HG03196 (cell line): Measurements from ENCODE around the gene NECAB3.

Experiments
- ATAC-seq: cut with Tn5 transposase; IDR thresholded peaks from one replicate; pipeline ENCODE4 v1.9.1; 2021; ENCODE audit not compliant: unreplicated experiment

Gene NECAB3

GRCh38 chr20:33664762-33665144 lies 9.5 kb downstream of the NECAB3 start:
- ATAC-seq = no peak

DNA sequence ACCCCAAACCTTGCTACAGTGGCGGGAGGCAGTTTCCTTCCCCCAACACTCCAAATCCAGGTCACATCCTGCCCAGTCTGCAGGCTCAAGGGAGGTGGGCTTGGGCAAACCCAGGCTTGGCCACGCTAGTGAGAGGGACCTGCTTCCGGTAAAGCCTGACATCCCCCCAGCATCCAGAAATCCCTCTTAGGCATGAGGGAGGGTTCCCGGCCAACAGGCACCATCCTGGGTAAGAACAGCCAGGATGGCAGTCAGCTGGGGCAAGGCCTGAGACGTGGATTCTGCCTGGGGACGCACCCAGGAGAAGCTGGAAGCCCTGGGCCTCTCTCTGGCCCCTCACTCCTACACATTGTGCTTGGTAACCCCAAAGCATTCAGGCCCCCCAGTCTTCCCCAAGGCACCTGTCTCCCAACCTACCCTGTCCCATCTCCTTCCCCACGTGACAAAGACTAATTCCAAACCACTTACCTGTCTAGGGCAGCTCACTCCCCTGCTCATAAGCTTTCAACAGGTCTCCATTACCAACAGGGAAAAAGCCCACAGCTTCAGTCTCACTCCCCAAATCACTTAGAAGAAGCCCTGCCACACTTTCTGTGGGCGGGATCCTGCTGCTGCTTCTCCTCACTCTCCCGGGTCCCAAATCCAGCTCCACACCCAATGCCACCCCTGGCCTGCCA lies 10.0 kb downstream of the NECAB3 start:
- ATAC-seq = no peak

DNA sequence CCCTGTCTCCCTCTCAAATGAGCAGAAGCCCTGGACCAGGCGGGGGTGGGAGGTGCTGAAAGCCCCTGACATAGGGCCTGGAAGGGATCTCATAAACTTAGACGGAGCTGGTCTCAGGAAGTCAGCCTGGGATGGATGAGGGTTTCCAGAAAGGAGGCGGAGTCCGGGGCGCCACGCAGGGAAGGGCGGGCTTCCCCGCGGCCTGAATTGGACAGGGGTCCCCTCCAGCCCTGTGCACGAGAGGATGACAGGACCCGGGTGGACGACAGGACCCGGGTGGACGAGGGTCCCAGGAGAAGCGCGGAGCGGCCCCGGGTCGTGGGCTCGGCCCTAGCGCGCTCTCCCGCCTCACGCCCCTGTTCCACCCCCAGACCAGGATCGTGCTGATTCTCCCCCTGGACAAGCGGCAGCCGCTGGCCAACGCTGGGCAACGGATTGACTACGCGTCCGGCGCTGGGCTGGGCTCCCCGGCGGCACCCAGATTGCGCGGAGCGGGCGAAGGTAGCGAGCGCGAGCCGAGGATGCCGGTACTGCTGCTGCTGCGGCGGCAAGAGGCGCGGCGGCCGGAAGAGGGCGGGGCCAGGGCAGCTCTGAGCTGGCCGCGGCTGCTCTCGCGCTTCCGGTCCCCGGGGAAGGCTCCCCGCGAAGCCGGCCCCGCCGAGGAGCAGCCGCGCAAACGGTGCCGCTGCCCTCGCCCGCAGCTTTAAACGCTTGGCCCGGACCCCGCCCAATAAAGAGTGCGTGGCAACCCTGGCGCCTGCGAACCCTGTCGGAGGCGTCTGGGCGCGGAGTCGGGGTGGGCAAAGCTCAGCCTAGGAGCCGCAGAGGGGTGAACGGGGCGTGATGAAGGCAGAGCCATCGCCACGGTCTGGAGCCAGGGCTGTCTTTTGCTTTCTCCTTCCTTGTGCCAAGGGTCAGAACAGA lies 10.8 kb downstream of the NECAB3 start:
- ATAC-seq = no peak

- no peak for ATAC-seq
These were observed 12.1 kb downstream of the NECAB3 start, which contains the start of gene C20orf144 for GRCh38 chr20:33662172-33662571. TSS of gene C20orf144 (plus strand) at chr20:33662327. CDS start at chr20:33662346, 19 bp downstream.

DNA sequence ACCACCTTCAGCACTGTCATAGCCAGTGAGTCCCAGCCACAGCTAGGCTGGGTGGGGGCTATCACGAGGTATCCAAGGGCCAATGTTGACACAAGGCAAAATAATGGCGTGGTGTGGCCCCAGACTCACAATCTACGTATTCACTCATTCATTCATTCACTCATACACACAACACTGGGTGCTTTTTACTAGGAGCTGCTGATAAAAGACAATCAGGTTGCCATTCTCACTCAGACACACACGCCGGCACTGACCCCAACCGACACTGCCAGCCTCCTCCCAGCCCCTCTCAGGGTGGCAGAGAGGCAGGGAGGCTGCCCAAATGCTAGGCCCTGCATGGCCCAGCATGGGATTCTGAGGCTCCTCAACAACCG lies 13.6 kb downstream of the NECAB3 start:
- no peak for ATAC-seq

- ATAC-seq = no peak
These were observed 14.1 kb downstream of the NECAB3 start for GRCh38 chr20:33660035-33660684.

GRCh38 chr20:33659341-33660034 lies 14.7 kb downstream of the NECAB3 start:
- ATAC-seq = no peak

- ATAC-seq = no peak
These were observed 15.3 kb downstream of the NECAB3 start for GRCh38 chr20:33658929-33659328.

DNA sequence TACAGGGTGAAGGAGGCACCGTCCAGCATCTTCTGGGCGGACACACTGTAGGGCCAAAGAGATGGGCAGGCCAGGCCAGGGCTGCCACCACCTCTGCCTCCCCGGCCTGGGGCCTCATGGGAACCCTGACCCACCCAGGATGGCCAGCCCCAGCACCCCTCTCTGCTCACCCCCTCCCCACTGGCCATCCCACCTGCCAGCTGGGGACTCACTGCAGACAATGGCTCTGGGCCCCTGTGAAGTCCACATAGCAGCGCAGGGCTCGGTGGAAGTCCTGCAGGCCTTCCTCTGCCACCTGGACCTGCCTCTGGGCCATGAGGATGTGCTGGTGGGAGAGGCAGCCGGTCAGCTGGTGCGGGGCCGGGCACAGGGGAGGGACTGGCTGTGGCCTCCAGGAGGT lies 15.7 kb downstream of the NECAB3 start:
- ATAC-seq = no peak

DNA sequence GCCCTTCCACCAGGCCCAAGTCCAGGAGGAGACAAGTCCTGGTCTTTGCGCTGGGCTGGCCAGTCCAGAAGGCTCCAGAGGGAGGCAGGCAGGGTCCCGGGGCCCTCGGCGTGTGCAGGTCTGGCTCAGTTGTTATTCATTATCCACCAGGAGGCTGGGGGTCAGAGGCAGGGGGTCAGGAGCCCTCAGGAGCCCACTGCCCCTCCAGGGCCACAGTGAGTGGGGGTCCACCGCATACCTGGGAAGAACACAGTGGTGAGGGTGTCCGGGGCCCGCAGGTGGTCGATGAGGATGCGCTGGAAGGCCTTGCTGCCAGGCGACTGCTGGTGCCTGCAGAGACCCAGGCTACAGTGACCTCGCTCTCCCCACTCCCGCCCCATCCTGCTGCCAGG lies 16.5 kb downstream of the NECAB3 start:
- ATAC-seq = no peak

GRCh38 chr20:33656783-33657703 lies 17.2 kb downstream of the NECAB3 start:
- ATAC-seq = no peak

DNA sequence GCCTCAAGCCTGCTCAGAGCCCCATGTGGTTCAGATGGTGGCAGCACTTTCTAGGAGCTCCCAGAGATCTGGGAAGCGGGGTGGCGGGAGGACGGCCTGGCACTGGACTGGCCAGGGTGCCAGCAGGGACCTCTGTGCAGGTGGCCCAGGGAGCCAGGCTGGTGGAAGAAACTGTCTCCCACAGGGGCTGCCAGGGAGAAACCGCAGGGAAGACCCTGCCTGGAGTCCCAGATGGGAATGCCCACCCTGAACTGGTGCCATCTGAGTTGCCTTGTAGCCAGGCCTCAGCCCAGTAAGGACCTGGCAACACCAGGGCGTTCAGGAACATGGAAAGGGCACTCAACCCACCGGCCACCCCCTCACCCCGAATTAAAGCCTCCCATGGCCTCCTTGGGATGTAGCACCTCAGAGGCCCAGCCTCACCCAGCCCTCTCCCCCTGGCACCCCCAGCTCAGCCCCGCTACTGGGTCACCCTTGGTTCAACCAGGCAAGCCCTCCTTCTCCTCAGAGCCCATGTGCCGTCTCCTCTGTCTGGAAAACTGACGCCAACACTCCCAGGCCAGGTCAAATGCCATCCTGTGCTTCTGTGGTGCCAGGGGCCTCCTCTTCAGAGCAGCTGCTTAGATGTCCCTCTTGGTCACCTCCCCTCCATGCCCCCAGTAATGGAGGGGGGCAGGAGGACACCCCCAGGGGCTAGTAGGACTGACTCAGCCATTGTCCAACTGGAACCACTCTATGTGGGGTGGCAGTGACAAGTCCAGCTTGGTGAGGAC lies 18.0 kb downstream of the NECAB3 start:
- no peak for ATAC-seq

DNA sequence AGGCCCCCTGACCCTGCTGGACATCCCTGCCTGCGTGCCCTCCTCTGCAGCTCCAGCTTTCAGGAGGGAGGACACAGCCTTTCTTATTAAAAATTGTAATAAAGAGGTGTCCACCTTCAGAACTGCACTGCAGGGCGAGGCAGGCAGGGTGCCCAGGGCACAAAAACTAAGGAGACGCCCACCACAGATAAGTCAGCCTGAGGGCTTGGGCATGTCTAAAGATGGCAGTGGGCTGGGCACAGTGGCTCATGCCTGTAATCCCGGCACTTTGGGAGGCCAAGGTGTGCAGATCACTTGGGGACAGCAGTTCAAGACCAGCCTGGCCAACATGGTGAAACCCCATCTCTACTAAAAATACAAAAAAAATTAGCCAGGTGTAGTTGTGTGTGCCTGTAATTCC lies 19.1 kb downstream of the NECAB3 start:
- ATAC-seq = no peak

DNA sequence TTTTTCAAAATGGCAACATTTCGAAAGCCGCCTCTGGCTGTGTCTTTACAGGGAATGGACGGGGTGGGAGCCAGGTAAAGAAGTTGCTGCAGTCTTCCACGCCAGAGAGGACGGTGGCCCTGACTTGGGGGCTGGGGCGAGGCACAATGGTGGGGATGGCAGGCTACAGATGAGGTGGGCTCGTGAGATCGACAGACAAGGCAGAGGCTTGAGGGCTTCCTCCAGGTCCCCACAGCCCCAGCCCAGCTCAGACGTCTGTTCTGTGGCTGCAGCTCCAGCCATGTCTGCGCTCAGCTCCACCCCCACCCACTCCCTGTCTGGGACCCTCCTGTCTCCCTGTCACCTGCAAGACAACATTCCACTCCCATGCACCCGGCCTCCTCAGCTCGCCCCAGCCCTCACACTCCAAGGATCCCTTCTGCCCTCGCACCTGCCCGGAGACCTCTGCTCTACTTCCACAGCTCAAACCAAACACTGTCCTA lies 19.5 kb downstream of the NECAB3 start:
- ATAC-seq = no peak

DNA sequence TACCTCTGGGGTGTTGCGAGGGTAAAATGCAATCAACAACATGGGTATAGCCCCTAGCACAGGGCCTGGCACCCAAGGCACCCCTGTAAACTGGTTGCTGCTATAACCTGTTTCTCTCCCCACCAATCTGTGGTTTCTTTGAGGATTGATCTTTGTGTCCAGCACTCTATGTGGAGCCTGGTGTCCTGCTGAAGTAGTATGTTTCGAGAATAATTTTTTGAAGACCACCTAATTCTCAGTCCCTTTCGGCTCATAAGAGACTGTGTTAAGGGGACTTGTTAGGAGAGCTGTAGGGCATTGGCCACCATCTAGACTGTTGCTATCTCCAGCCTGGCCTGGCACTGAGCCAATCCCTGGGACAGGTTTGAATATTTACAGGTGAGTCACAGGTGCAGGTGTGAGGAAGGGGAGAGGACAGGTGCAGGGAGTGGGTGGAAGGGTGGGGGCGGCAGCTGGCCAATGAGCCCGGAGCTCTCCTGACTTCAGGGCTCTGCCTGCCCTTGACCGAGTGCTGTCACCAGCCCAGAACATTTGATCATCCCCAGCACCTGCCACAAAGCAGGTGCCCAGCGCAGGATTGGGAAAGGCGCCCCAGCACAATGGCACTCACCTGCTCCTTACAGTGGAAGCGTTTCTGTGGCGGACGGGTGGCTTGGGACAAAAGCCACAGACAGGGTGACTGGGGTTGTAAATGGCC lies 20.2 kb downstream of the NECAB3 start:
- no peak for ATAC-seq

DNA sequence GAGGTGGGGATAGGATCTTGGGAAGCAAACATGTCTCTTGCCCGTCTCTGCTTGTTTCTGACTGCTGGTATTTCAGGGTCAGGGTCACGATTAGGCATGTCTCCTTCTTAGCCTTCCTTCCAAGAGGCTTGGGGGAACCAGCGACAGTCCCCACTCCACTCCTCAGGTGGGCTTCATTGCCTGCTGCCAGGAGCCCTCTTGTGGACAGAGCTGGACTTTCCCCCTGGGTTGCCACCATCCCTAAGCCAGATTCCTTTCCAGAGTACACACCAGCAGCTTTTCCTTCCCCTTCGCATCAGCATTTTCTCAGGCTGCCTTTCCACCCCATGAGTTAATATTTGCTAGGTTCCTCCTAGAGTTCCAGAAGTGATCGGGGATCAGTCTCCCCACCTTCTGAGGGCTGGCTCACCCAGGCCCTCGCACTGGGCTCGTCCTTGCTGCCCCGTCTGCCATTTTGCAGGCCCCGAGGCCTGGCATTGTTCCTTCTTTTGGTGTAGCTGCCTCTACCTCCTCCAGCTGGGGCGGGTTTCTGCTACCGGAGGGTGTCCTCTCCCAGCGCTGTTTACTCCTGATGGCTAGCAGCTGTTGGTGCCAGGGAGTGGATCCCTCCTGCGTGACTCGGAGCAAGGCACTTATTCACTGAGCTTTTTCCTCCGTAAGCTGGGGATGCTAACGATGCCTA lies 20.9 kb downstream of the NECAB3 start:
- no peak for ATAC-seq

DNA sequence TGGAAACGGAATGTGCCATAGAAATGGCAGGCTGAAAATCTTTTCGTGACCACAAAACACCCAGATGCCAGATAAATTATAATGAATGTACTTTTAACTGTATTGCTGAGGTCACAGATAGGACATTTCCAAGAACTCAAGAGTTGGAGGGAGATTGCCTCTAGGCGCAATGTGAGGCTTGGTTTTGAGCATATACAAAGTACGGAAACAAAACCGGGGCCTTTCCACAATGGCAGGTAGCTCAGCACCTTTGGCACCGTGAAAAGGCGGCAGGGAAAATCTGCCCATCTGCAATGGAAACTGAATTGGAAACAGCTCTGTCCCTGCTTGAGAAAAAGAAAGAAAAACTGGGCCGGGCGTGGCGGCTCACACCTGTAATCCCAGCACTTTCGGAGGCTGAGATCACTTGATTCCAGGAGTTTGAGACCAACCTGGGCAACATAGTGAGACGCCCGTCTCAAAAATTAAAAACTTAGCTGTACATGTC lies 22.6 kb downstream of the NECAB3 start:
- ATAC-seq = no peak
